ENCODE results near the gene CRCP.
A peak's percentile ranks its signal among the peaks of the same experiment; 100 is the strongest.

DNA sequence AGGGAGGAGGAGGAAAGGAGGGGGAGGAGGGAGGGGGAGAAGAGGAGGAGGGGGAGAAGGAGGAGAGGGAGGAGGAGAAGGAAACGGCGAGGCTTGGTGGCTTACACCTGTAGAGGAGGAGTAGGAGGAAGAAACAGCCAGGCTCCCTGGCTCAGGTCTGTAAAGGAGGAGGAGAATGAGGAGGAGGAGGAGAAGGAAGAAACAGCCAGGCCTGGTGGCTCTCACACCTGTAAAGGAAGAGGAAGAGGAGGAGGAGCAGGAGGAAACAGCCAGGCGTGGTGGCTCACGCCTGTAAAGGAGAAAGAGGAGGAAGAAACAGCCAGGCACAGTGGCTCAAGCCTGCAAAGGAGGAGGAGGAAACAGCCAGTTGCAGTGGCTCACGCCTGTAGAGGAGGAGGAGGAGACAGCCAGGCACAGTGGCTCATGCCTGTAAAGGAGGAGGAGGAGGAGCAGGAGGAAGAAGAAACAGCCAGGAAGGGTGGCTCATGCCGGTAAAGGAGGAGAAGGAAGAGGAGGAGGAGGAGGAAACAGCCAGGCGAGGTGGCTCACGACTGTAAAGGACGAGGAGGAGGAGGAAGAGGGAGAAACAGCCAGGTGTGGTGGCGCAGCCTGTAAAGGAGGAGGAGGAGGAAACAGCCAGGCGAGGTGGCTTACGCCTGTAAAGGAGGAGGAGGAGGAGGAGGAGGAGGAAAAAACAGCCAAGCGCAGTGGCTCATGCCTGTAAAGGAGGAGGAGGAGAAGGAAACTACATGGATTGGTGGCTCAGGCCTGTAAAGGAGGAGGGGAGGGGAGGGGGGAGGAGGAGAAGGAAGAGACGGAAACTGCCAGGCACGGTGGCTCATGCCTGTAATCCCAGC is 14.9 kb upstream of the CRCP start:
- TF ChIP-seq REST (IDR thresholded peaks at IDR 0.05) = no peak
- peak in 1 of 2 donors; percentile 8 for TF ChIP-seq RAD21 (IDR thresholded peaks at IDR 0.05)
- TF ChIP-seq YY1 (IDR thresholded peaks at IDR 0.05) = no peak
- TF ChIP-seq, protein P1, sequence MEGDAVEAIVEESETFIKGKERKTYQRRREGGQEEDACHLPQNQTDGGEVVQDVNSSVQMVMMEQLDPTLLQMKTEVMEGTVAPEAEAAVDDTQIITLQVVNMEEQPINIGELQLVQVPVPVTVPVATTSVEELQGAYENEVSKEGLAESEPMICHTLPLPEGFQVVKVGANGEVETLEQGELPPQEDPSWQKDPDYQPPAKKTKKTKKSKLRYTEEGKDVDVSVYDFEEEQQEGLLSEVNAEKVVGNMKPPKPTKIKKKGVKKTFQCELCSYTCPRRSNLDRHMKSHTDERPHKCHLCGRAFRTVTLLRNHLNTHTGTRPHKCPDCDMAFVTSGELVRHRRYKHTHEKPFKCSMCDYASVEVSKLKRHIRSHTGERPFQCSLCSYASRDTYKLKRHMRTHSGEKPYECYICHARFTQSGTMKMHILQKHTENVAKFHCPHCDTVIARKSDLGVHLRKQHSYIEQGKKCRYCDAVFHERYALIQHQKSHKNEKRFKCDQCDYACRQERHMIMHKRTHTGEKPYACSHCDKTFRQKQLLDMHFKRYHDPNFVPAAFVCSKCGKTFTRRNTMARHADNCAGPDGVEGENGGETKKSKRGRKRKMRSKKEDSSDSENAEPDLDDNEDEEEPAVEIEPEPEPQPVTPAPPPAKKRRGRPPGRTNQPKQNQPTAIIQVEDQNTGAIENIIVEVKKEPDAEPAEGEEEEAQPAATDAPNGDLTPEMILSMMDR (IDR thresholded peaks at IDR 0.05; ENCODE audit: low read depth, low read length, missing input control) = no peak
- TF ChIP-seq FOXA1 (IDR thresholded peaks at IDR 0.05) = no peak
- TF ChIP-seq, protein P2, sequence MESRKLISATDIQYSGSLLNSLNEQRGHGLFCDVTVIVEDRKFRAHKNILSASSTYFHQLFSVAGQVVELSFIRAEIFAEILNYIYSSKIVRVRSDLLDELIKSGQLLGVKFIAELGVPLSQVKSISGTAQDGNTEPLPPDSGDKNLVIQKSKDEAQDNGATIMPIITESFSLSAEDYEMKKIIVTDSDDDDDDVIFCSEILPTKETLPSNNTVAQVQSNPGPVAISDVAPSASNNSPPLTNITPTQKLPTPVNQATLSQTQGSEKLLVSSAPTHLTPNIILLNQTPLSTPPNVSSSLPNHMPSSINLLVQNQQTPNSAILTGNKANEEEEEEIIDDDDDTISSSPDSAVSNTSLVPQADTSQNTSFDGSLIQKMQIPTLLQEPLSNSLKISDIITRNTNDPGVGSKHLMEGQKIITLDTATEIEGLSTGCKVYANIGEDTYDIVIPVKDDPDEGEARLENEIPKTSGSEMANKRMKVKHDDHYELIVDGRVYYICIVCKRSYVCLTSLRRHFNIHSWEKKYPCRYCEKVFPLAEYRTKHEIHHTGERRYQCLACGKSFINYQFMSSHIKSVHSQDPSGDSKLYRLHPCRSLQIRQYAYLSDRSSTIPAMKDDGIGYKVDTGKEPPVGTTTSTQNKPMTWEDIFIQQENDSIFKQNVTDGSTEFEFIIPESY (IDR thresholded peaks at IDR 0.05) = no peak
- TF ChIP-seq, protein P3, sequence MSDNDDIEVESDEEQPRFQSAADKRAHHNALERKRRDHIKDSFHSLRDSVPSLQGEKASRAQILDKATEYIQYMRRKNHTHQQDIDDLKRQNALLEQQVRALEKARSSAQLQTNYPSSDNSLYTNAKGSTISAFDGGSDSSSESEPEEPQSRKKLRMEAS (IDR thresholded peaks at IDR 0.05) = no peak
- no peak for TF ChIP-seq HNF4A (conservative IDR thresholded peaks at IDR 0.05)

Measured in liver (tissue), 3 donors.